ENCODE results near the gene PSORS1C2. TPM values are rescaled to one million over a fixed set of nuclear protein-coding genes. Genes with fewer than 3 reads are reported as not detected.

Gene PSORS1C2
- total RNA-seq, 1 experiment from 2014 or later = 0.55 TPM

- TF ChIP-seq ZNF425 (CRISPR knock-in tag; conservative IDR thresholded peaks at IDR 0.05) (no peak), GRHL2 (CRISPR knock-in tag; IDR thresholded peaks at IDR 0.05; ENCODE audit: insufficient replicate concordance, severe bottlenecking) (no peak), ZNF671 (CRISPR knock-in tag; IDR thresholded peaks at IDR 0.05) (no peak), ETV6 (CRISPR knock-in tag; IDR thresholded peaks at IDR 0.05) (no peak), RORB (CRISPR knock-in tag; IDR thresholded peaks at IDR 0.05) (no peak), RELA (CRISPR knock-in tag; IDR thresholded peaks at IDR 0.05; ENCODE audit: borderline replicate concordance) (no peak), ZNF121 (CRISPR knock-in tag; IDR thresholded peaks at IDR 0.05) (no peak), ZNF532 (CRISPR knock-in tag; IDR thresholded peaks at IDR 0.05; ENCODE audit: borderline replicate concordance) (no peak), HMGXB4 (CRISPR knock-in tag; IDR thresholded peaks at IDR 0.05) (no peak), CTCF (IDR thresholded peaks at IDR 0.05) (no peak), ELF4 (CRISPR knock-in tag; IDR thresholded peaks at IDR 0.05; ENCODE audit: low read depth) (no peak), ATF2 (CRISPR knock-in tag; IDR thresholded peaks at IDR 0.05; ENCODE audit: borderline replicate concordance, low read depth) (no peak), ZMAT4 (CRISPR knock-in tag; IDR thresholded peaks at IDR 0.05) (no peak), FOXP1 (CRISPR knock-in tag; IDR thresholded peaks at IDR 0.05; ENCODE audit: borderline replicate concordance) (no peak), NR2C2 (CRISPR knock-in tag; IDR thresholded peaks at IDR 0.05) (no peak)
These were observed 42.2 kb downstream of the PSORS1C2 start (continued) for GRCh38 chr6:31096656-31097055.

GRCh38 chr6:31096215-31096614, 42.7 kb downstream of the PSORS1C2 start:
- H3K4me1 Mint-ChIP-seq = peaks cover 22% of the 10 kb centered on the region
- H3K27ac Mint-ChIP-seq = no peak overlapping the region
- H3K4me3 Mint-ChIP-seq = no peak overlapping the region
- no peak for TF ChIP-seq ZNF416 (CRISPR knock-in tag; IDR thresholded peaks at IDR 0.05)
- no peaks in the 10 kb centered on the region for H3K27me3 Mint-ChIP-seq (ENCODE audit: low read depth)
- ChIA-PET POLR2A (no interaction called here), CTCF (interaction anchor here (0.6 to 1.9 kb wide), 4 partner anchors 9 to 183 kb away, joined by 3 to 10 read pairs (median 5); partner anchors contain the start of gene VARS2)
- DNase-seq (ENCODE audit: low spot score) (no peak), ATAC-seq (no peak)
- no peaks in the 10 kb centered on the region for H3K36me3 Mint-ChIP-seq
- no peaks in the 10 kb centered on the region for H3K9me3 Mint-ChIP-seq

All from WTC11 (cell line).